ENCODE measurements around the gene L3MBTL4.

The L3MBTL4 gene

DNA sequence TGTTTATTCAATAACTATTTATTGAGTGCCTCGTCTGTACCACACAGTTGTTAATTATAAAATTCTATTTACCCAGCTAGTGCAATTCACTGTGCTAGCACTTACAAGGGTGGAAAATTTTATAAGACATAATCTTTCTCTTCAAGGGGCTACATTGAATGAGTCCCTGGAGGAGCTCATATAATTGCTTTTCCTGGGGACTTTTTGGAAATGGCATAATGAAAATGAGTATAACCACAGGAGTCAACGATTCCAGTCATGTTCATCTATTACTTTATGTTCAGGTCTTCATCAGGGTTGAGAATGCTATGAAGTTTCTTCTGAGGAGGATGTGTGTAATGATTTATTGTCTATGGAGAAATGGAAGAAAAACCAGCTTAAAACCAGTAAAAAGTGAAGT, 466.5 kb downstream of the L3MBTL4 start:
- Histone ChIP-seq H2AFZ (ENCODE audit: low read depth) (no peak overlapping the region), H3K9ac (no peak overlapping the region), H3K36me3 (ENCODE audit: insufficient read depth) (no peaks in the 10 kb centered on the region), H4K20me1 (ENCODE audit: insufficient read depth) (no peaks in the 10 kb centered on the region), H3K27me3 (ENCODE audit: insufficient read depth, low read depth) (no peaks in the 10 kb centered on the region), H3K4me3 (IDR thresholded peaks at IDR 0.05; ENCODE audit: insufficient read depth, low read depth, low read length) (no peak overlapping the region), H3K79me2 (ENCODE audit: insufficient read depth, low read depth) (no peaks in the 10 kb centered on the region), H3K4me2 (no peak overlapping the region), H3K4me1 (ENCODE audit: low read depth, poor library complexity, severe bottlenecking) (peaks cover 15% of the 10 kb centered on the region), H3K27ac (no peak overlapping the region)
- TF ChIP-seq, protein P1, sequence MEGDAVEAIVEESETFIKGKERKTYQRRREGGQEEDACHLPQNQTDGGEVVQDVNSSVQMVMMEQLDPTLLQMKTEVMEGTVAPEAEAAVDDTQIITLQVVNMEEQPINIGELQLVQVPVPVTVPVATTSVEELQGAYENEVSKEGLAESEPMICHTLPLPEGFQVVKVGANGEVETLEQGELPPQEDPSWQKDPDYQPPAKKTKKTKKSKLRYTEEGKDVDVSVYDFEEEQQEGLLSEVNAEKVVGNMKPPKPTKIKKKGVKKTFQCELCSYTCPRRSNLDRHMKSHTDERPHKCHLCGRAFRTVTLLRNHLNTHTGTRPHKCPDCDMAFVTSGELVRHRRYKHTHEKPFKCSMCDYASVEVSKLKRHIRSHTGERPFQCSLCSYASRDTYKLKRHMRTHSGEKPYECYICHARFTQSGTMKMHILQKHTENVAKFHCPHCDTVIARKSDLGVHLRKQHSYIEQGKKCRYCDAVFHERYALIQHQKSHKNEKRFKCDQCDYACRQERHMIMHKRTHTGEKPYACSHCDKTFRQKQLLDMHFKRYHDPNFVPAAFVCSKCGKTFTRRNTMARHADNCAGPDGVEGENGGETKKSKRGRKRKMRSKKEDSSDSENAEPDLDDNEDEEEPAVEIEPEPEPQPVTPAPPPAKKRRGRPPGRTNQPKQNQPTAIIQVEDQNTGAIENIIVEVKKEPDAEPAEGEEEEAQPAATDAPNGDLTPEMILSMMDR (conservative IDR thresholded peaks at IDR 0.05; ENCODE audit: low read depth, low read length), result no peak

DNA sequence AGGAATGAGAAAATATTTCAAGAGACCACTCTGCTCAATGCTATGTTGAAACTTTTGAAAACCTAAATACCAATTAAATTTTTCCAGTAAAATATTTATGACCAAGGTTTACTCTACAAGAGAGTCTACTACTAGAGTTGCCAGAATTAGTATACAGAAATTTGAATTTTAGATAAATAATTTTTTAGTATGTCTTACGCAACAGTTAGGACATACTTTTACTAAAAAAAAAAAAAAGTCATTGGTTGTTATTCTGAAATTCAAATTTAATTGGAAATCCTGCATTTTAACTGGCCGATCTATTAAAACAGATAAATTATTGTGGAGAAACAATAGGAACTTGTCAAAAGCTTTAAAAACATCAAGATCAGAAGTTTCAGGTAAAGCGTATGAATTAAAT, 470.3 kb downstream of the L3MBTL4 start:
- Histone ChIP-seq H3K9ac (no peak overlapping the region), H2AFZ (ENCODE audit: low read depth) (no peak overlapping the region), H3K27me3 (ENCODE audit: insufficient read depth, low read depth) (no peaks in the 10 kb centered on the region)

DNA sequence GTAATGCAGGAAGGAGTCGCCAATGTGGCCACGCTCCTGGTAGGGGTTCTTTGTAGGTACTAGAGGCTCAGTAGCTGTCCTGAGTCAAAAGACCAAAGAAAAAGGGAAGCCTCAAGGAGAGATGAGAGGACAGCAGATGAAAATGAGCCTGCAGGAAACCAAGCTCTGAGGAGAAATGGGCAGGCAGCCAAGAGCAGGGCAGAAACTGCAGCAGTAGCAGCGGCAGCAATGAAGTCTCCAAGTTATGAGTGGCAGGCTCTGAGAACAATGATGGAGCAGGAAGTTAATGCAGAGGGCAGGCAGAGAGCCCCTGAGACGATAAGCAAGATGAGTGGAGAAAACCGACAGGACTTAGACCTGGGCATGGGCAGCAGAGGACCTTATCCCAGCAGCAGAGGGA, 471.2 kb downstream of the L3MBTL4 start:
- Histone ChIP-seq H2AFZ (ENCODE audit: low read depth) (no peak overlapping the region), H3K4me1 (ENCODE audit: low read depth, poor library complexity, severe bottlenecking) (no peaks in the 10 kb centered on the region), H4K20me1 (ENCODE audit: insufficient read depth) (no peaks in the 10 kb centered on the region), H3K4me2 (no peak overlapping the region), H3K4me3 (IDR thresholded peaks at IDR 0.05; ENCODE audit: insufficient read depth, low read depth, low read length) (no peak overlapping the region), H3K36me3 (ENCODE audit: insufficient read depth) (no peaks in the 10 kb centered on the region), H3K27me3 (ENCODE audit: insufficient read depth, low read depth) (no peaks in the 10 kb centered on the region), H3K79me2 (ENCODE audit: insufficient read depth, low read depth) (no peaks in the 10 kb centered on the region), H3K27ac (no peak overlapping the region), H3K9ac (no peak overlapping the region)
- TF ChIP-seq, protein P1 (conservative IDR thresholded peaks at IDR 0.05; ENCODE audit: low read depth, low read length), result no peak

More for the DNA sequence above, 470.3 kb downstream of the L3MBTL4 start:
- Histone ChIP-seq H3K4me3 (IDR thresholded peaks at IDR 0.05; ENCODE audit: insufficient read depth, low read depth, low read length) (no peak overlapping the region), H3K79me2 (ENCODE audit: insufficient read depth, low read depth) (no peaks in the 10 kb centered on the region), H4K20me1 (ENCODE audit: insufficient read depth) (no peaks in the 10 kb centered on the region), H3K4me2 (no peak overlapping the region), H3K4me1 (ENCODE audit: low read depth, poor library complexity, severe bottlenecking) (no peaks in the 10 kb centered on the region), H3K36me3 (ENCODE audit: insufficient read depth) (no peaks in the 10 kb centered on the region), H3K27ac (no peak overlapping the region)
- TF ChIP-seq, protein P1 (conservative IDR thresholded peaks at IDR 0.05; ENCODE audit: low read depth, low read length), result no peak

DNA sequence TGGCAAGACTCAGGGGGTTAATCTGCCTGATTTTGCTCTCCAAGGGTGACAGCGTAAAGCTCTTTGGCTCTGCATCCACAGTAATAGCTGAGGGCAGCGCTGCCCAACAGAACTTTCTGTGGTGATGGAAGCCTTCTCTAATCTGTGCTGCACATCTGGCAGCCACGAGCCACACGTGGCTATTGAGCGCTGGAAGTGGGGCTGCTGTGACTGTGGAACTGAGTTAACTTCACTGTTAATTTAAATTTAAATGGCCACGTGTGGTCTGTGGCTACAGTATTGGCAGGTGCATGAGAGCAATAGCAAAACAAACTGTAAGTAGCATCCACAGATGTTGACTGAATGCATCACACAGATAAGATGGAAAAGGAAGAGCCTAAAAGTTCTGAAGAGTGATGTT, 472.1 kb downstream of the L3MBTL4 start:
- H3K4me1 ChIP-seq (ENCODE audit: low read depth, poor library complexity, severe bottlenecking), result no peaks in the 10 kb centered on the region
- H3K4me2 ChIP-seq, result no peak overlapping the region
- TF ChIP-seq, protein P1 (conservative IDR thresholded peaks at IDR 0.05; ENCODE audit: low read depth, low read length), result no peak
- H3K4me3 ChIP-seq (IDR thresholded peaks at IDR 0.05; ENCODE audit: insufficient read depth, low read depth, low read length), result no peak overlapping the region
- H4K20me1 ChIP-seq (ENCODE audit: insufficient read depth), result no peaks in the 10 kb centered on the region
- no peaks in the 10 kb centered on the region for H3K79me2 ChIP-seq (ENCODE audit: insufficient read depth, low read depth)
- H3K27me3 ChIP-seq (ENCODE audit: insufficient read depth, low read depth), result no peaks in the 10 kb centered on the region
- no peak overlapping the region for H3K9ac ChIP-seq
- H3K36me3 ChIP-seq (ENCODE audit: insufficient read depth), result no peaks in the 10 kb centered on the region
- no peak overlapping the region for H3K27ac ChIP-seq
- H2AFZ ChIP-seq (ENCODE audit: low read depth), result no peak overlapping the region
